T-helper 1 cell treated with Interleukin-12 subunit alpha and Interleukin-12 subunit beta and Interleukin-4 antibody, amounts not matched to agents 30 ng/mL and 1 ng/mL, for 36 hours (primary cell): ENCODE results near the gene TKFC. TPM values are rescaled to one million over a fixed set of nuclear protein-coding genes. Genes with fewer than 3 reads are reported as not detected.

ENCODE experiments used
- intact Hi-C: fragments of 100-400 bp; cut with micrococcal nuclease; formaldehyde crosslinking; loops from one replicate; pipeline ENCODE4 v1.15.1; 2024
- total RNA-seq: library from RNA; stranded (reverse); gene quantifications from 2 replicates; pipeline ENCODE4 v1.2.3, GENCODE V29; 2022

TKFC gene
- total RNA-seq, 1 donor from 2014 or later, result 32.6 TPM

GRCh38 chr11:61309739-61310138 is 23.3 kb upstream of the TKFC start:
- intact Hi-C loops, result loop anchor here (1.0 kb wide), 1 partner anchor 40 kb away; no protein-coding TSS in a partner anchor

GRCh38 chr11:61310749-61311148 is 22.3 kb upstream of the TKFC start:
- intact Hi-C loops, result loop anchor here (1.0 kb wide), 1 partner anchor 39 kb away; no protein-coding TSS in a partner anchor

- intact Hi-C loops, result no loop called here
Observed at GRCh38 chr11:61315260-61315659, 17.8 kb upstream of the TKFC start.

- intact Hi-C loops, result no loop called here
Observed at GRCh38 chr11:61325649-61326414, 7.2 kb upstream of the TKFC start.

GRCh38 chr11:61327669-61328071 is 5.4 kb upstream of the TKFC start:
- intact Hi-C loops, result no loop called here

- intact Hi-C loops, result no loop called here
Observed at GRCh38 chr11:61328351-61328750, 4.7 kb upstream of the TKFC start.

- intact Hi-C loops, result loop anchor here (5.0 to 10.0 kb wide), 3 partner anchors 248 to 288 kb away; partner anchors contain the start of gene SYT7
Observed at GRCh38 chr11:61329871-61330270, 3.2 kb upstream of the TKFC start.

GRCh38 chr11:61331651-61332050 is 1.4 kb upstream of the TKFC start:
- intact Hi-C loops, result loop anchor here (2.0 to 10.0 kb wide), 6 partner anchors 249 to 1225 kb away; partner anchors contain the start of genes PRPF19, SYT7 and TMEM109

GRCh38 chr11:61332281-61332796 is 689 bp upstream of the TKFC start:
- intact Hi-C loops, result loop anchor here (2.0 to 10.0 kb wide), 6 partner anchors 250 to 1224 kb away; partner anchors contain the start of genes PRPF19, SYT7 and TMEM109

- intact Hi-C loops, result loop anchor here (1.0 to 10.0 kb wide), 9 partner anchors 39 to 1223 kb away; partner anchors contain the start of genes PRPF19, SDHAF2, SYT7 and TMEM109
Observed at GRCh38 chr11:61333550-61334433, 764 bp downstream of the TKFC start.

GRCh38 chr11:61334434-61335354 is 1.7 kb downstream of the TKFC start:
- intact Hi-C loops, result loop anchor here (5.0 to 10.0 kb wide), 3 partner anchors 250 to 292 kb away; partner anchors contain the start of gene SYT7

GRCh38 chr11:61335355-61335710 is 2.3 kb downstream of the TKFC start:
- intact Hi-C loops, result loop anchor here (10.0 kb wide), 1 partner anchor 249 kb away; the partner anchor contains the start of gene SYT7

GRCh38 chr11:61336171-61336935 is 3.3 kb downstream of the TKFC start:
- intact Hi-C loops, result loop anchor here (1.0 to 10.0 kb wide), 7 partner anchors 26 to 248 kb away; partner anchors contain the start of genes SYT7, TMEM138 and TMEM216

GRCh38 chr11:61337706-61338470 is 4.9 kb downstream of the TKFC start:
- intact Hi-C loops, result loop anchor here (10.0 kb wide), 1 partner anchor 247 kb away; the partner anchor contains the start of gene SYT7

- intact Hi-C loops, result loop anchor here (10.0 kb wide), 1 partner anchor 246 kb away; the partner anchor contains the start of gene SYT7
Observed at GRCh38 chr11:61338783-61339489, 5.9 kb downstream of the TKFC start.

GRCh38 chr11:61339490-61339878 is 6.5 kb downstream of the TKFC start:
- intact Hi-C loops, result loop anchor here (10.0 kb wide), 1 partner anchor 245 kb away; the partner anchor contains the start of gene SYT7

- intact Hi-C loops, result no loop called here
Observed at GRCh38 chr11:61340979-61341378, 8.0 kb downstream of the TKFC start.

GRCh38 chr11:61341706-61342105 is 8.7 kb downstream of the TKFC start:
- intact Hi-C loops, result no loop called here
